PC-3 (cell line): ENCODE results near the gene PLSCR3. TPM values are rescaled to one million over a fixed set of nuclear protein-coding genes. Genes with fewer than 3 reads are reported as not detected.

Source experiments
- ATAC-seq: fragments of 200-7000 bp; cut with Tn5 transposase; 2 replicates; pipeline ENCODE4 v1.9.1; 2020; ENCODE audit warnings: mild to moderate bottlenecking, moderate library complexity
- BruUV-seq: library from RNA; stranded (reverse); fragments of 400-500 nt; replicated peaks from 2 replicates; lab custom pipeline; 2021; lab: Mats Ljungman, UMichigan
- CTCF ChIA-PET: fragments of 300-600 bp; sonication (Branson Sonifier 250); formaldehyde crosslinking; loops from one replicate; lab custom pipeline; 2022; ENCODE audit warnings: antibody characterized with exemption; lab: Charles Lee
- POLR2A ChIA-PET: fragments of 300-600 bp; sonication (Branson Sonifier 250); formaldehyde crosslinking; loops from one replicate; lab custom pipeline; 2022; ENCODE audit warnings: antibody characterized with exemption; ENCODE audit not compliant: unreplicated experiment; lab: Charles Lee
- DNase-seq: peaks from one replicate; pipeline ENCODE4 v3.0.0-alpha.2; 2015
- H2AFZ ChIP-seq: fragments of 300-600 bp; sonication (generic); 2 replicates; pipeline ENCODE4 v1.6.0; 2016; ENCODE audit warnings: antibody characterized with exemption, low read length
- H3F3A ChIP-seq: fragments of 300-600 bp; sonication (generic); one replicate; pipeline ENCODE4 v1.6.0; 2017; ENCODE audit warnings: antibody characterized with exemption, low read length, control low read depth, mild to moderate bottlenecking; ENCODE audit not compliant: unreplicated experiment
- H3K27ac ChIP-seq: fragments of 300-600 bp; sonication (generic); 2 replicates; pipeline ENCODE4 v1.5.1; 2016; ENCODE audit warnings: mild to moderate bottlenecking, low read length
- H3K27me3 ChIP-seq: fragments of 300-600 bp; sonication (generic); 2 replicates; pipeline ENCODE4 v1.6.1; 2016; ENCODE audit warnings: low read length, mixed read lengths
- H3K36me3 ChIP-seq: fragments of 300-600 bp; sonication (generic); 2 replicates; pipeline ENCODE4 v1.6.1; 2016; ENCODE audit warnings: low read depth, mixed run types, low read length, mixed read lengths
- H3K4me1 ChIP-seq: fragments of 300-600 bp; sonication (generic); 2 replicates; pipeline ENCODE4 v1.5.1; 2016; ENCODE audit warnings: low read length; ENCODE audit not compliant: insufficient read depth
- H3K4me2 ChIP-seq: fragments of 300-600 bp; sonication (generic); 2 replicates; pipeline ENCODE4 v1.6.0; 2016; ENCODE audit warnings: low read length
- H3K4me3 ChIP-seq: fragments of 300-600 bp; sonication (generic); 2 replicates; pipeline ENCODE4 v1.5.1; 2016; ENCODE audit warnings: mild to moderate bottlenecking, low read length, mixed read lengths
- H3K79me2 ChIP-seq: fragments of 300-600 bp; sonication (generic); 2 replicates; pipeline ENCODE4 v1.6.1; 2017; ENCODE audit warnings: low read length, mixed read lengths
- H3K9ac ChIP-seq: fragments of 300-600 bp; sonication (generic); 2 replicates; pipeline ENCODE4 v1.6.0; 2016; ENCODE audit warnings: mild to moderate bottlenecking, low read length
- H3K9me2 ChIP-seq: fragments of 300-600 bp; sonication (generic); replicated peaks from 2 replicates; pipeline ENCODE4 v1.6.1; 2016; ENCODE audit warnings: mixed run types, low read length, mixed read lengths
- H3K9me3 ChIP-seq: fragments of 300-600 bp; sonication (generic); 2 replicates; pipeline ENCODE4 v1.6.1; 2016; ENCODE audit warnings: low read length, mixed read lengths
- H4K20me1 ChIP-seq: fragments of 300-600 bp; sonication (generic); 2 replicates; pipeline ENCODE4 v1.6.1; 2016; ENCODE audit warnings: low read length, mixed read lengths
- EZH2 ChIP-seq: fragments of 300-600 bp; sonication (generic); IDR thresholded peaks from one replicate; pipeline ENCODE4 v1.6.1; 2017; ENCODE audit warnings: antibody characterized with exemption, mild to moderate bottlenecking, low read length; ENCODE audit not compliant: unreplicated experiment
- EZH2phosphoT487 ChIP-seq: fragments of 300-600 bp; sonication (generic); IDR thresholded peaks from 2 replicates; pipeline ENCODE4 v1.6.1; 2018; ENCODE audit warnings: mild to moderate bottlenecking, antibody characterized with exemption, low read length, borderline replicate concordance
- intact Hi-C: fragments of 100-400 bp; cut with micrococcal nuclease; formaldehyde crosslinking; loops from 2 replicates; pipeline ENCODE4 v1.9.0; 2023
- total RNA-seq: library from RNA; depleted of rRNA; stranded (reverse); fragments of >200 nt; gene quantifications from 2 replicates; pipeline ENCODE4 v1.2.3, GENCODE V29; 2014
- TF ChIP-seq, protein P1 (sequence below): fragments of 300-600 bp; sonication (generic); conservative IDR thresholded peaks from 2 replicates; pipeline ENCODE4 v1.5.1; 2017; ENCODE audit warnings: antibody characterized with exemption, low read depth, mild to moderate bottlenecking, low read length

Gene PLSCR3
- total RNA-seq, 1 experiment from 2014 or later, result 62.7 TPM

DNA sequence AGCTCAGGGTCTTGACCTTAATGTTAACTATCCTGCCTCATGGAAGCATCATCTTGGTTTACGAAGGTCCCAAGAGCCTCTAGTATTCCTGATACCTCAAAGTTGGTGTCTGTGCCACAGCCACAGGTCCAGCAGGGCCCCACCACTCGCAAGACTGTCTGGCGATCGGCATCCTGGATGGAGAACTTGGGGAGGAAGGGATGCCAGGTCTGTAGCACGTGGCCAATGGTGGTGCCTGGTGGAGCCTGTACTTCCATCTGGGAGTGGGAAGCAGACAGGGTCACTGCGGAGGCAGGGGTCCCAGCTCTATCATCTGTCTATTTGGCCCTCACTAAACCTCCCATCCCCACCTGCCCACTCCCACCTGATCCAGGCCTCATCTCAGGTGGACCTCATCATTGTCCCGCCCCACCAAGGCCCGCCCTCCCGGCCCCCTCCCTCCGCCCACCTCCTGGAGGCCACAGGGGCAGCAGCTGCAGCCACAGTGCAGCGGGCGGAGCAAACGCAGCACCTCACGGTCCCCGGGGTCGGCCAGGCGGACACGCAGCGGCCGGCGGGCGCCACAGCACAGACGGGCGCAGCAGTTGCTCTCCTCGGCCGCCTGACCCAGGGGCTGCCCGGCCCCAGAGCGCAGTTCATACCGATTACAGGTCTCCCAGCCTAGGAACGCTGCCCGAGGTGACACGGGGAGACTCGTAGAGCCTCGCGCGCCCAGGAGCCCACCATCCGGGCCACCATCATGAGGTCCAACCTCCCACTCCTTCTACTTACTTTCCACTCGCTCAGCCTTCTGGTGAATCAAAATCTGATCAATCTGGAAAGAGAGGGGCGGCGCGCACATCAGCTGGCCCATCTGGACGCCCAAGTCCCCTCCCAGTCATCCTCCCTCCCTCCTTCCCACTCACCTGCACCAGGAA lies 1.4 kb downstream of the PLSCR3 start:
- Histone ChIP-seq H4K20me1 (no peaks in the 10 kb centered on the region), H3K27me3 (no peaks in the 10 kb centered on the region), H3K9me3 (no peaks in the 10 kb centered on the region), H3K27ac (no peak overlapping the region), H3K4me2 (peak overlapping the region; percentile 93), H3K9me2 (no peaks in the 10 kb centered on the region), H2AFZ (no peak overlapping the region), H3K9ac (peak overlapping the region; percentile 76), H3K4me1 (peaks cover 4% of the 10 kb centered on the region; the same call in 1 of the 2 replicates), H3K36me3 (no peaks in the 10 kb centered on the region; the same call in 1 of the 2 replicates), H3K4me3 (peak overlapping the region; percentile 91), H3K79me2 (peaks cover 16% of the 10 kb centered on the region), H3F3A (no peaks in the 10 kb centered on the region)
- POLR2A ChIA-PET, result no interaction called here
- CTCF ChIA-PET, result no interaction called here
- no TSS peak for BruUV-seq
- no peak for DNase-seq
- intact Hi-C loops, result no loop called here
- no peak for ATAC-seq
- TF ChIP-seq, protein P1, sequence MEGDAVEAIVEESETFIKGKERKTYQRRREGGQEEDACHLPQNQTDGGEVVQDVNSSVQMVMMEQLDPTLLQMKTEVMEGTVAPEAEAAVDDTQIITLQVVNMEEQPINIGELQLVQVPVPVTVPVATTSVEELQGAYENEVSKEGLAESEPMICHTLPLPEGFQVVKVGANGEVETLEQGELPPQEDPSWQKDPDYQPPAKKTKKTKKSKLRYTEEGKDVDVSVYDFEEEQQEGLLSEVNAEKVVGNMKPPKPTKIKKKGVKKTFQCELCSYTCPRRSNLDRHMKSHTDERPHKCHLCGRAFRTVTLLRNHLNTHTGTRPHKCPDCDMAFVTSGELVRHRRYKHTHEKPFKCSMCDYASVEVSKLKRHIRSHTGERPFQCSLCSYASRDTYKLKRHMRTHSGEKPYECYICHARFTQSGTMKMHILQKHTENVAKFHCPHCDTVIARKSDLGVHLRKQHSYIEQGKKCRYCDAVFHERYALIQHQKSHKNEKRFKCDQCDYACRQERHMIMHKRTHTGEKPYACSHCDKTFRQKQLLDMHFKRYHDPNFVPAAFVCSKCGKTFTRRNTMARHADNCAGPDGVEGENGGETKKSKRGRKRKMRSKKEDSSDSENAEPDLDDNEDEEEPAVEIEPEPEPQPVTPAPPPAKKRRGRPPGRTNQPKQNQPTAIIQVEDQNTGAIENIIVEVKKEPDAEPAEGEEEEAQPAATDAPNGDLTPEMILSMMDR, result no peak
- no peak for TF ChIP-seq EZH2phosphoT487
- TF ChIP-seq EZH2, result no peak

DNA sequence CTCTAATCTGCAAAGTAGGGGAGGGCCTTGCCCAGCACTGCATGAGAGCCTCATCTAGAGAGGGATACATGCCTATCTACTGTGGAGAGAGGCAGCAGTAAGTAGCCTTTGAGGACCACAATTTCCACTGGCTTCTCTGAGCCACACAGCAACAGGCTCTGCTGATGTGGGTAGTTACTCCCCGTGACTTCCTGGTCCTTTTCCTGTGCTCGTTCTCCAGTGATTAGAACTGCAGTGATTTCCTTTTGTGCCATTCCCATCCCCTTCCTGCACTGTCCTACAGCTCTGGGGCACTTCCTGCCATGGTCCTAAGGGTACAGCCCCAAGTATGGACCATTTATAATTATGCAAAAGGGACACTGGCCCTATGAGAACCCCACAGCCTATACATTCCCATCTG lies 3.0 kb downstream of the PLSCR3 start:
- no peak overlapping the region for H3K9ac ChIP-seq
- no peaks in the 10 kb centered on the region for H3F3A ChIP-seq
- TF ChIP-seq, protein P1, result no peak
- TF ChIP-seq EZH2phosphoT487 (no peak), EZH2 (no peak)
- H4K20me1 ChIP-seq, result no peaks in the 10 kb centered on the region
- POLR2A ChIA-PET, result no interaction called here
- no peaks in the 10 kb centered on the region for H3K9me3 ChIP-seq
- H3K36me3 ChIP-seq, result no peaks in the 10 kb centered on the region; the same call in 1 of the 2 replicates
- H3K4me2 ChIP-seq, result no peak overlapping the region
- H3K9me2 ChIP-seq, result no peaks in the 10 kb centered on the region
- H3K4me1 ChIP-seq, result peaks cover 4% of the 10 kb centered on the region; the same call in 1 of the 2 replicates
- no peak overlapping the region for H3K4me3 ChIP-seq
- H2AFZ ChIP-seq, result no peak overlapping the region
- ATAC-seq (no peak), DNase-seq (no peak)
- BruUV-seq, result no TSS peak
- no peaks in the 10 kb centered on the region for H3K27me3 ChIP-seq
- intact Hi-C loops, result no loop called here
- peaks cover 16% of the 10 kb centered on the region for H3K79me2 ChIP-seq
- CTCF ChIA-PET, result no interaction called here
- H3K27ac ChIP-seq, result no peak overlapping the region
